Stimulated activated CD8-positive, alpha-beta memory T cell treated with anti-CD3 and anti-CD28 coated beads, Interleukin-2, amount 100 ng/mL, for 48 hours (primary cell): ENCODE data around the gene WDR83.
"Not testable (repeated sequence)": the region's sequence is repeated elsewhere in the genome, so short reads cannot be mapped to it uniquely, and the experiment has no call there.

Source experiments
- DNase-seq, 2 donors: peaks; one replicate each; pipeline ENCODE4 v3.0.0-alpha.2; 2020; ENCODE audit warnings: low read depth in 2 of 2

The WDR83 gene

GRCh38 chr19:12685831-12686230, 19.2 kb downstream of the WDR83 start:
- DNase-seq, result no peak

- no peak for DNase-seq
Measured at GRCh38 chr19:12687496-12688196, 21.0 kb downstream of the WDR83 start, which contains the start of gene GNG14. Gene GNG14 (plus strand): TSS chr19:12687998. CDS start chr19:12688049, 51 bp downstream.

- no peak for DNase-seq
Measured at GRCh38 chr19:12689012-12689411, 22.4 kb downstream of the WDR83 start.

- no peak for DNase-seq
Measured at GRCh38 chr19:12689581-12690216, 23.1 kb downstream of the WDR83 start.

- DNase-seq, result no peak
Measured at GRCh38 chr19:12692960-12693359, 26.4 kb downstream of the WDR83 start.

GRCh38 chr19:12694641-12695040, 28.0 kb downstream of the WDR83 start:
- DNase-seq, result no peak

GRCh38 chr19:12695096-12695495, 28.5 kb downstream of the WDR83 start:
- no peak for DNase-seq

- DNase-seq, result no peak
Measured at GRCh38 chr19:12695514-12695913, 28.9 kb downstream of the WDR83 start.

- no peak for DNase-seq
Measured at GRCh38 chr19:12695997-12696365, 29.4 kb downstream of the WDR83 start.

GRCh38 chr19:12696366-12697335, 30.0 kb downstream of the WDR83 start, which contains the start of gene FBXW9:
Gene FBXW9 (minus strand): TSS chr19:12696631. CDS start chr19:12696581, 50 bp downstream.
- peak; percentile 90 to 98 for DNase-seq

- DNase-seq, result not testable (repeated sequence)
Measured at GRCh38 chr19:12697425-12697824, 30.8 kb downstream of the WDR83 start.

GRCh38 chr19:12698138-12698537, 31.5 kb downstream of the WDR83 start:
- DNase-seq, result no peak

GRCh38 chr19:12701596-12702282, 35.1 kb downstream of the WDR83 start:
- DNase-seq, result no peak

- peak in 1 of 2 donors; percentile 36 for DNase-seq
Measured at GRCh38 chr19:12703046-12703445, 36.4 kb downstream of the WDR83 start.

- no peak for DNase-seq
Measured at GRCh38 chr19:12705169-12705568, 38.6 kb downstream of the WDR83 start.

GRCh38 chr19:12705654-12706331, 39.2 kb downstream of the WDR83 start:
- DNase-seq, result no peak

- DNase-seq, result no peak
Measured at GRCh38 chr19:12706332-12706718, 39.7 kb downstream of the WDR83 start.

- DNase-seq, result no peak
Measured at GRCh38 chr19:12708641-12709040, 42.0 kb downstream of the WDR83 start.

GRCh38 chr19:12711187-12711586, 44.6 kb downstream of the WDR83 start:
- no peak for DNase-seq

GRCh38 chr19:12712077-12712476, 45.5 kb downstream of the WDR83 start:
- not testable (repeated sequence) for DNase-seq

GRCh38 chr19:12713304-12713703, 46.7 kb downstream of the WDR83 start:
- DNase-seq, result not testable (repeated sequence)
